Middle frontal gyrus (tissue), 1 donor: Measurements from ENCODE around the gene MGLL.

Experiments used
- DNase-seq: peaks from one replicate; pipeline ENCODE4 v3.0.0-alpha.2; 2015; ENCODE audit warnings: low spot score; ENCODE audit errors: extremely low spot score

The MGLL gene

DNA sequence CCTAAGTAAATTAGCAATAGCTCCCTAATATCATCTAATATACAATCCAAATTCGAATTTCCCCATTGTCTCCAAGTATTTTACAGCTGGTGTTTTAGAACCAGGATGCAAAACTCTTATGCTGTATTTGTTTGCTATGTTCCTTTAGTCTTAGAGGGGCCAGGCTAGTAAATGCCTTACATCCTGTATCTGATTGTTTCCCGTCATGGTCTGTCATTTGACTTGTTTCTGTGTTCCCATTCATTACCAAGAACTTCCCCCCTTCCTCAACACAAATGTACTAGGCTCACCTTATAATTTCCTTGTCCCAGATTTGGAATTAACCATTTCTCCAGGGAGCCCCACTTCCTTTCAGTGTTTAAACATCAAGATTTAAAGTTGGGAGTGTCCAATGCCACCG lies 95.4 kb downstream of the MGLL start:
- no peak for DNase-seq

DNA sequence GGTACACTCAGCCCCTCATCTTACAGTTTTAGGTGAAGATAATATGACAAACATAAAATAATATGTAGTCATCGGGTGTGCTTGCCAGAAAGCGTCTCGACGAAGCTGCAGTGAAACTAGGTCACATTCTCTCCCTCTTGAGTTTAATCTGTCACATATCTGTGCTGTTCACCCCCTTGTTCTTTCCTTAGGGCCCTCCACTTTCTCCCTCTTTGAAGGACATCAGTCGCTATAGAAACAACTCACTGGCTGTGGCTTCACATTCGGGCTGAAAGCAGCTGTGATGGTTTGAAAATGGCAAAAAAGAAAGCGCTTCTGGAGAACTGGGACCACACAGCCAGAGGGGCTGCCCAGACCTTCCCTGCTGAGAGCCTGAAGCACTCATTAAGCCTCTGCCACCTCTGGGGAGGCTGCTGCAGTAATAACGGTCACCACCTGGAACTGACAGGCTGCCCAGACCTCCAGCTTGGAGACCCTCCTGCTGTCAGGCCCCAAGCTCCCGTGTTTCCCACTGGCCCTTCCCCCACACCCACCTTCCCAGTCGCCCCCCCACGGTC lies 99.2 kb downstream of the MGLL start:
- no peak for DNase-seq

DNA sequence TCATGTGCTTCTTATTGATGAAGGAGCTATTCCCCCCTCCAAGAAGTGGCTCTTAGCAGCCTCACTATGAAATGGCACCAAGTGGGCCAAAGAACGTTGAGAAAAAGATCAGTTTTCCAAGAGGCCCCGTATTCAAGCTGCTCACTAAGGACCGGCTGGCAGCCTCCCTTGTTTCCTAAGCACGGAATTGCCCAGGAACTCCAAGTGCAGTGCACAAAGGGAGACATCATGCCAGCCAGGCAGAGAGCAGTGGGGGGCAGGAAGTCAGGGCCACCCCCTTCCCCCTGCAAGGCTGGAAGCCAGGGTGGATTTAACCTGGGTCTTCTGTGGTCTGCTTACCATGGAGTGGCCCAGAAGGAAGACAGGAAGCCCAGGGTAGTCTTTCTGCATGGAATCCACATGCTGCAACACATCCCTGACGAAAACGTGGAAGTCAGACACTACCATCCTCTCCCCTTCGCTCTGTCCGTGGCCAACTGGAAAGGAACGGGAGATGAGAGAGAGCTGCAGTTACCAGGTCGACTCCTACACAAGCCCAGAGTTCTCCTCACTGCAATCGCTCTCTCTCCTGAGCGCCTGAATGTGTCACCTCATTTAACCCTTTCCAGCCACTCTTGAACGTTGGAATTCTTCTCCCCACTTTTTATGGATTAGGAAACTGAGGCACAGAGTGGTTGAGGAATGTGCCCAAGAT lies 100.1 kb downstream of the MGLL start:
- DNase-seq: no peak

DNA sequence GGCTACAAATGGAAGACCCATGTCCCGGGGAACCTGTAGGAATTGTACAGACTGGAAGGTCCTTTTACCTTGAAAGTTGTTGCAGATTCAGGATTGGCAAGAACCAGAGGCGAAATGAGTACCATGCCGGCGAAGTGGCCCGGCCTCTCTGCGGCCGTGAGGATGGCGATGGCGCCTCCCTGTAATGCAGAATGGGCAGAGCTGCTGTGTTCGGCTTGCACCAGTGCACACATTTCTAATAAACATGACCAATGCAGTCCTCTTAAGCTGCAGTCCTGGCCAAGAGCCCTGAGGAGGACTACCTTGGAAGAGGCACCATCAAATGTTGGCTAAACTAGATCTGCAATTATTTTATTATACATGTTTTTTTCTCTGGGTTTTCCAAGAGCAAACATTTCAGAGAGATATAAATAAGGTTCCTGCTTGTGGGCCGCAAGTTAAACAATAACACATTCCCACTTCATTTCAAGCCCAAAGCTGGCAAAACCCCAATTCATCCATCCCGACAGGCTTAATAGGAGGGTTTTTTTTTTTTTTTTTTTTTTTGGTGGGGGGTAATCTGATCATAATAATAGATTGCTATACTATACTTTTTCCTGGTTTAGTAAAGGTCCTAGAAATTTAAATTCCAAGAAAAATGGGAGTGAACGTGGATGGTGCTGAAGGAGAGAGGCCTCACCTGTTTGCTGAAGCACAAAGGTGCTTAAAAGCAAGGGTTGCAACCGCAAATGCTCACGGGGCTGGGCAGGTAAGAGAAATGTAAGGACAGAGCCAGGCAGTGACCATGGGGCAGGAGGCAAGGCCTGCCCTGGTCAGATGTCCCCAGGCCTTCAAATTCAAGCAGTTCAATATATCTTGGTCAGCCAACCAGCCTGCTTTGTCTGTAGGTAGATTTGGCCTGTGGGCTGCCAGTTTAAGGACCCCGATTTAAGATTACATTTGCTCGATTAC lies 101.1 kb downstream of the MGLL start:
- no peak for DNase-seq

DNA sequence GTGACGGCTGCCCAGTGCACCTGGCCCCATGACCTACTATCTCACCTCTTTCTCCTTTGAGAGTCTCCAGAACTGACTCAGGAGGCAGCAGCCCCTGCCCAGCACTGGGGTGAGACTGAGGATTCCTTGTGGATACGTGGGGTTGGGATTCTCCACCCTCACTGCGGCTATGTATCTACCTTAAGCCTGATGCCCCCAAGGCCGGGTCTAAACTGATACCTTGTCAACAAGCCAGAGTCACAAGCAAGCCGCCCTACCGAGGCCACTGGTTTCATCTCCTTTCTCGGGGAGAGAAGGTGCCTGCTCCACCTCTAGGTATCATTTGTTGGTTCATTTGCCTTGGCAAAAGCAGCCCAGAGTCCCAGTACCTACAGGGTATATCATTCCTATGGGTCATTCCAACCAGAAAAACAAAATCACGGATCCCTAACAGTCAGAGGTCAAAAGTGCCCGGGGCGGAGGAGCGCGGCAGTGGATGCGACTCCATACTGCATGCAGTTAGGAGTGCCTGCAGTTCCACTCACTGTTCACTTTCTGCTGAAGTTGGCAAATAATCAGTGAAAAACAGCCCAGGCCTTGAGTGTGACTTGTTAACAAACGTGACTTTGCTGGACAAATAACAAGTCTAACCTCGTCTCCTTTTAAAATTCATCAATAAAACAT lies 102.0 kb downstream of the MGLL start:
- no peak for DNase-seq

DNA sequence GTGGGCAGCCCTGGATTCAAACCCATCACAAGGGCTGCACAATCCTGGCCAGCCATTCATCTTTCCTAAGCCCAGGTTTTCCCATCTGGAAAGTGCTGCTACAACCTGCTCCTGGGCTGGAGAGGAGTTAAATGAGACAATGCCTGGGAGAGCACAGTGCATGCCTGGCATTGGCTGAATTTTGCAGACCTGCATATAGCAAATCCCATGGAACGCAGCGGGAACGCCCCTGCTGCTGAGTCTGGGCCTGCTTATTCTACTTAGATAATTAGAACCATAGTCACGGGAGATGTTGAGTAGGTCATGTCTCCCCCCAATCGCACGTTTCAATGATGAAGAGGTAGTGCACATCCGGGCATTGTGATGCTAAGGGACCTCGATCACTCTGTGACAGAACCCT lies 102.9 kb downstream of the MGLL start:
- DNase-seq: no peak

DNA sequence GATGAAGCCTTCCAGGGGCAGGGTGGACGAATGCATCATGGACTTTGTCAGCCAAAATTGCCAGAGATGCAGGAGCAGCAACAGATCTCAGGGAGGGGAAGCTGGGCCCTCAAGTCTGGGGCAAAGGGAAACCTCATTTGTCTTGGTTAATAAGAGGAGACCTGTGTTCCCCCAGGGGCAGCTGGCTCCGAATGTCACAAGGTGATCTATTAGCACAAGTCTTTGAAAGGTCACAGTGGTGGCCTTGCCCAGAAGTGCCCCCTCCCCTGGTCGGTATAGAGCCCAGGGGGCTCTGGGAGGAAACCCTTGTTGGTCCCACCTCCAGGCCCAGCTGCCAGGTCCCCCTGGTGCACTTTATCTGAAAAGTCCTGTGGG lies 103.4 kb downstream of the MGLL start:
- DNase-seq: no peak

DNA sequence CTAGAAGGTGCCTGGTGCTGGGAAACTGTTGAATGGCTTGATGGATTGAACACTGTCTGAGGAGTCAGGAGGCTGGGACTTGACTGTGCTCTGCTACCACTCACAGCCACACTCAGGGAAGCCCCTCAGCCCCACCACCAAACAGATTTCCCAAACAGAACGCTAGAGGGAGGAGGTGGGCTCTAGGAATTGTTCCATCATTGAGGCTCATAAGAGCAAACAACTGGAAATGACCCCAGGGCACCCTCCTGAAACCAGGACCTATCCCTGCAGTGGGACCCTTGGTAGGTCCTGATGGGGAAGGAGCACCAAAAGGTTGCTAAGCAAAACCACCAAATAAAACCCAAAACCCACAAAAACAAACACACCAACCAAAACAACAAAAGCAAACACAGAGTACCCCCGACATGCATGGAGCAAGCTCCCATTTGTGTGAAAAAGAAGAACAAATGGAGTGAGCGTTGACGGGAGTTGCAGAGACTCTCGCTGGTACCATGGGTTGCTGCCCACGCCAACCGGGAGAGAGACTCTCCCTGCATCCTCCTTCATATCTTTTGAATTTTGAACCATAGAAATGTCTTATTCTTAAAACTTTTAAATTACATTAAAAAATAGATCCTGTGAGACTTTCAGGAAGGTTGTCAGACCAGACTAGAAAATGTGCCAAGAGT lies 103.9 kb downstream of the MGLL start:
- no peak for DNase-seq

DNA sequence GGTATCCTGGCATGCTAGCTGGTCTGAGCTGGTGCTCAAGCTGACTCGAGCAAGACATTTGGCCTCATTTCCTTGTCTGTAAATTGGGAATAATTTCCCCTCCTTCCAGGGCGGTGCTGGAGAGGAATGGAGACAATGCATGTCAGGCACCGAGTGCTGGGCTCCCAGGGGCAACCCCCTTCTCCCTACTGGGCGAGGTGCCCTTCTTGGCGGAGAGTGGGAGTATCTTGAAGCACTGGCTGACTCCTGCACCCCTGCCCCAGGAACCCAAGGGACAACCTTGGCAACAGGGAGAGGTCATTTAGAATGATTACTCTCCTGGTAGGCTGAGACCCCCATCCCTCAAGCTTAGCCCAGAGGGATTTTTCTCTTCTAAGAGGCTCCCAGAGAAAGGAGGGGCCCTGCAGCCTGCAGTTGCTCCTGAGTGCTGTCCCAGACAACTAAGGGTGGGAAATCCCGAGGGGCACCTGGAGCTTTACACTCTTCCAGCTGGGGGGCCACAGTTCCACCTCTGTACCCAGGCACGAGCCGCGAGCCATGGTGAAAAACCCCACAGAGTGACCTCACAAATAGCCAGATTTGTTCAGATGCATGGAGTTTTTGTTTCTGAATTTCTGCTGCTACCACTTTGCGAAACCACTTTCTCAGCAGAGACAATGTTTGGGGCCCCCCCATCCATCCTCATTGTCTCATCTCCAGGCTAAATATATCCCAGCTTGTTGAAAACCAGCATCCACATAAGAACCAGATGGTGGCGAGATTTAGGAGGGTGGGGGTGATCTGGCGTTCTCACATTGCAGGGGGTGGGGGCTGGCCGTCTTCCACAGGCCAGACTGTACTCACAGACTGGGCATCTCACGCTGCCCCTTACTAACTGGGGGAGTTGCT lies 104.7 kb downstream of the MGLL start:
- DNase-seq: no peak

DNA sequence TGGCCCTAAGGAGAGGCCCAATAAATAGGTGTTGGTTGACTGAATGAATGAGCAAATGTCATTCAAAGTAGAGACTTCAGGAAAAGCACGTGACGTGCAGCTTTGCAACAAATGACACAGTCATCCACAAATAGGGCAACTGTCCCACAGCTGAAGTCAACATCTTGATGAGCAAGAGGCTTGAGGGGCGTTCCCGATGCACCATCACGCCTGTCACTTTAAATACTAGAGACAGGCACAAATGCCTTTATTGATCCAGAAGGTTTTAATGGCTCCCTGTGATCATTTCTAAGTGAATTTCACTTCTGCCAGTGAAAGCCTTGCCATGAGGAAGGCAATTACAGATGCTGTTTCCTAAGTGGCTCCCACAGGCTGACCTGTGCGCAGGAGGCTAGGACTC lies 105.9 kb downstream of the MGLL start:
- DNase-seq: no peak

DNA sequence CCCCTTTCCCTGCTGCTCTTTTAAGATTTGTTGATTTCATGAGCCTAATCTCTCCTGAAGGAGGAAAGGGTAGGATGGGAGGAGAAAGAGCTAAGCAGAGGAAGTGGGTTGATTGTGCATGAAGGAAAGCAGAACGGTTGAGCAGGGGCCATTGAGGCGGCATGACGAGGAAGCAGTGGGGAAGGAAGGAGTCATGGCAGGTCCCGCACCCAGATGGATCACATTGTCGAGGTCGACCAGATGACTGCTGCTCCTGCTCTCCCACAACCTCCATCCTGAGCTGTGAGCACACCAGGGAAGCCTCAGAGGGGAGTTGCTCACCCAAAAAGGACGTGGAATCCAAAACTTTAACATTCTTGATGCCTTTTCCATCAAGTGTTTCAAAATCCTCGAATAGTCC lies 106.8 kb downstream of the MGLL start:
- DNase-seq: no peak

DNA sequence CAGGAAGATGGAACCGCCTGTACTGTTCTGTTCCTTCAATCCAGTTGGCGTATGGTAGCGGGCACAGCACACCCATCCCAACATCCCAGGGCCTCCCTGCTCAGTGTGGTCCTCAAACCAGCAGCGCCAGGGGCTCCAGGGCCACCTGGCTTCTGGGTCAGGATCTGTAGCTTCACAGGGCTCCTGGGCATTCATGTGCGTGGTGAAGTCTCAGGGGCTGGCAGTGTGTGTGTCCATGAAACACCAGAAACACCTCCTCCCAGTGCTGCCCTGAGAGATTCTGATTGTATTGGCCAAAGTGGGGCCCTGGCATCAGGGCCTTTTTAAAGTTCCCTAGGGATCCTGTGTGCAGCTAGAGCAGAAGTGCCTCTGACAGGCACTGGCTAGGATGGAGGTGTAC lies 107.4 kb downstream of the MGLL start:
- no peak for DNase-seq

DNA sequence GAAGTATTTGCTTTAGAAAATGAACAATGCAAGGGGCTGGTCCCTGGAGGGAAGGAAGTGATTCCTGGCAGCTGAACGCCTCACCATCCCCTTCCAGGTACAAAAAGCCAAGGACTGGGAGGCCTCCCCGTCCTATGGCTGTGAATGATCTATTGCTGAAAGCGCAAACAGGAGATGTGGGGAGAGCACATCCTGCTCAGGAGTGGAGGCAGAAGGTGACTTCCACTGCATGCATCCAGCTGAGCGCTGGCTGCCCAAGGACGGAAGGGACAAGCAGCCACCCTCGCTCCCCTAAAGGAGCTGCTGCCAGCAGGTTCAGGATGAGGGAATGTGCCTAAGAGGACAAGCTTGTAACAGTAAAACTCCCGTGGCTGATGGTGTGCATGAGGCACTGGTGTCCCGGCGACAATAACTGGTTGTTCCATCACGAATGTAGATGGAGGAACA lies 108.2 kb downstream of the MGLL start:
- no peak for DNase-seq

DNA sequence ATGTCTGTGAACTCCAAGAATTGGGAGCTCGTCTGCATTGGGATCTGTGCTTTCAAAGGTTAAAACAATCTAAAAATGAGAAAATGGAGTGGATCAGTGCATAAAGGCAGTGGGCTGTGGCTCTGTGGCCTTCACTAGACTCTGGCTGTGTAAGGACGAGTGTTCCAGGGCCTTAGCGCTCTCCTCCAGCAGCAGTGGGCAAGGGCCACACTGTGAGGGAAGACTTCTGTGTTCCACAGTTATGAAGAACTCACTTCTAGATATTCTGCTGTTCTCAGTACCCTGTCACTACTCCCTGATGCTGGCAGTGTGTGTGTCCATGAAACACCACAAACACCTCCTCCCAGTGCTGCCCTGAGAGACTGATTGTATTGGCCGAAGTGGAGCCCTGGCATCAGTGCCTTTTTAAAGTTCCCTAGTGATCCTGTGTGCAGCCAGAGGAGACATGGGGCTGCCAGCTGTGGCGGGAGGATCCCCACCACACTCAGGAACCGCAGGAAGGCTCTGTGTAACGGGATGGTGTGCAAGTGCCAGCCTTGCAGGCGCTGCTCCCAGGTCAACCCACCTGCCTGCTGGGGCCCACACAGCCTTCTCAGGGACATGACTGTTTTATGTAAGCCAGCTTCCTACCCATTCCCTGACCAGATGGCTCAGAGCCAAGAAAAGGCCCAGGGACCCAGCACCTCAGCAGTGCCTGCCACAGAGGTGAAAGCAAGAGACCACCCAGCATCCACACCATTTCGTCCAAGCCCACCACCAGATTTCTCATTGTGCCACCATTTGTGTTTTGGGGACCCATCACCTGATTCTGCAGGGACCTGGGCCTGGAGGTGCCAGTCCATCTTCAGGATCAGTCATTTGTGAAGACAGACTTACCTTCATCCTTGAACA lies 109.2 kb downstream of the MGLL start:
- DNase-seq: no peak

DNA sequence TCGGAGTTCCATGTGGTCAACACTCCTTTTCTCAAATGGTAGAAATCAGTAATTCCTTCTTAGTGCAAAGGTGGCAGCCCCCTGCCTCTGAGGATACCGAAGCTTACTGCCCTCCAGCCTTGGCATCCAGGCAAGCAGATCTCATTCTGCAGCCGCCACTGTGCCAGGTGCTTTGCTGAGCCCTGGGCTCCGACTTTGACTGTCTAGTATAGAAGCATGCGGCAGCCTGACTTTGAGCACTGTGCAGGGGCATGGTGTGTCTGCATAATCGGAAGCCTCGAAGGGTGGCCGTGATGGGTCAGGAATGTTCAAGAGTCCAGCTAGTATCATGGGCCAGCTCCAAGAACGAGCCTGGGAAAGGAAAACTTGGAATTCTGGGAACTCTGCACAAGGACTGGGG lies 109.9 kb downstream of the MGLL start:
- no peak for DNase-seq

DNA sequence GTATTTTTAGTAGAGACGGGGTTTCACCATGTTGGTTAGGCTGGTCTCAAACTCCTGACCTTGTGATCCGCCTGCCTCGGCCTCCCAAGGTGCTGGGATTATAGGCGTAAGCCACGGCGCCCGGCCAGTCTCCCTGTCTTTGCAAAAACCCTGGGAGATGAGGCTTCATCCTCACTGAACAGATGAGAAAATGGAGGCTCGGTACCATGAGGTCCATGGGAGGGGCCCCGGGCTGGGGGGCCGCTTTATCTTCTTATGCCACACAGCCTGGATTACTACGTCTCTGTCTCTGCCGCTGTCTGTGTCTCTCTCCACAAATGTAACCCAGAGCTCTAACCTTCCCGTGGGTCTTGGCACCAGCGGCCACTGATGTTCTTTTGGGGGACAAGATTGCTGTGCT lies 110.4 kb downstream of the MGLL start:
- no peak for DNase-seq

DNA sequence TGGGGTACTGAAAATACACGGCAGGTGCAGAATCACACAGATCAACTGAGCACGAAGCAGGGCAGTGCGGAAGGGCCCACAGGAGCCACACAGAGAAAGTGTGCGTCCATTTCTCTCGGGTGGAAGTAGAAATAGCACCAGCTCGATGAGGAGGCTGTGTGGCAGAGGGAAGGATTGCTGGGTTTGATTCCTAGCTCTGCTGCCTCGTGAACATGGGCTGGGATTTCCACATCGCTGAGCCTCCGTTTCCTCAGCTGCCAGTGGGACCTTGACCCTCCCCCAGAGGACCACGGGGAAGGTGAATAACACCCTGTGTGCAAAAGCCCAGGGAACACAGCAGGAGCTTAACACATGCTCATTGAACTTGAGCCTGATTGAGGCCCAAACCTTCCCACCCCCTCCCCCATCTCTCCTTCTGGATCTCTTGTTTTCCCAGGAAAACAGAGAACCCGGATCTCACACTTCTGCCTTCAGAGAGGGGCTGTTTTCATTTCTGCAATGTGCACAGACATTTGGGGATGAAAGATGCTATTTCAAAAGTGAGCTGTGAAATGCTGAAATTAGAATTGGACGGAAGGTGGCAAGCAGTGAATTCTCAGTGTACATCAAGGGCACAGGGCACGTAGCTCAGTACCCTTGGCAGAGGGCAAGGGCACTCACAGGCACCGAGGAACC lies 111.2 kb downstream of the MGLL start:
- no peak for DNase-seq

DNA sequence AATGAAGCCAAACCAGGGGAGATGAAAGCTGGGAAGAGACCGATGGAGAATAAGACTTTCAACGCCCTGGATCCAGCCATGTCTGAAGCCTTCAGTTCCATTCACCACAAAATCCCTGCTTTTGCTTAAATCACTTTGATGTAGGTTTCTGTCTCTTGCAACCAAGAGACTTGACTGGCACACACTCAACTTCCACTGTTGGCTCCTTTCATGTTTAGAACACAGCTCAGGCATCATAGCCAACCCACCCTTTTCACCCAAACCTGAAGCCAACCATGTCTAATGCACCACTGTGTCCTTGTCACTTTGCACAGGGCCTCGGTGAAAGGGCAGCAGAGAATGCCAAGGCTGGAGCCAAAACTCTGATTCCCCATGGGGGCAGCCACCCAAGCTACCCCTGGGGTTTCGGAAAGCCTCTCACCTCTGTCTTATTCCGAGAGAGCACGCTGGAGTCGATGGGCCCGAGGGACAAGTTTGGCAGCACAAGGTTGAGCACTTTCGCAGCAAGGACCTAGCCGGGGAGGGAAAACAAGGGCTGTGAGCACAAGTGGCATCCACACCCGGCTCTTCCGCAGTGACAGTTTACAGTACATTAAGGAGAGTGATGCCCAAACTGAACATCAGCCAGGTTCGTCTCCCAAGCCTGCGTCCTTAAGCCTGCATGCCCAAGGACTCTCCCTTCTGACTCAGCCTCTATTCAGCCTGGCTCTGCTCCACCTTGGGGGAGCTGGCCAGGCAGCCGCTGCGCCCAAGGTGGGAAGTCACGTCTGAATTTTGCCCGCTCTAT lies 112.0 kb downstream of the MGLL start:
- no peak for DNase-seq
